H54 (cell line): ENCODE measurements around the gene RABEP1.

Experiments
- DNase-seq: peaks from one replicate; pipeline ENCODE4 v3.0.0; 2011; ENCODE audit warnings: low spot score, mixed read lengths; ENCODE audit not compliant: insufficient read length
- FAIRE-seq: peaks from 3 replicates; lab custom pipeline; 2011; peaks lifted over from hg19 to GRCh38; lab: Jason Lieb, UNC
- POLR2A ChIP-seq: IDR thresholded peaks from 2 replicates; pipeline ENCODE4 v1.6.1; 2011; ENCODE audit warnings: low read depth, mild to moderate bottlenecking, low read length

The RABEP1 gene

DNA sequence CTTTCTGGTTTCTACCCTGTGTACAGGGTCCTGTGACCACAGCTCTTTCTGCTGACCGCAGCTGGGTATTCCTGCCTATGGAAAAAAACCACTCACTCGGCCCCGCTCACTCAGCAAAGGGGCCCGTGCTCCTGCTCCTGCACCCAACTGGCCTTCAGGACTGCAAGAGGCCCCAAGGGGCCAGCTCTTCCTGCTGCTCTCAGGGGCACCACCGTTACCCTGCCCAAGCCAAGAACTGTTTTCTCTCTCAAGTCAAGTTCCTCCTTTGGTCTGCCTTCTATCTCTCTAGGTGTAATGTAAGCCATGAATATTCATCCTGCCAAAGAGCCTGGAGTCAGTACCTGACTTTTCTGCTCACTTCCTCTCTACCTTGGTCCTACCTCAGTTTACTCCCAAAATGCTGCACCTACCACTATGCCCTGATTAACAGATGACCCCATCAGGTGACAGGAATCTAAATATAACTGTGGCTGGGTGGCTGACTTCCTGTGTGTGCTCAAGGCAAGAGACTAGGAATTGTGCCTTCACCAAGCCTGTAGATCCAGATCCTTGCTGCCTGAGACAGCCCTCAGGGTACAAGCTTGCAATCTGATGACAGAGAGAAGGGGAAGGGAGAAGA is 27.1 kb upstream of the RABEP1 start:
- no peak for TF ChIP-seq POLR2A
- no peak for FAIRE-seq
- DNase-seq, result no peak

DNA sequence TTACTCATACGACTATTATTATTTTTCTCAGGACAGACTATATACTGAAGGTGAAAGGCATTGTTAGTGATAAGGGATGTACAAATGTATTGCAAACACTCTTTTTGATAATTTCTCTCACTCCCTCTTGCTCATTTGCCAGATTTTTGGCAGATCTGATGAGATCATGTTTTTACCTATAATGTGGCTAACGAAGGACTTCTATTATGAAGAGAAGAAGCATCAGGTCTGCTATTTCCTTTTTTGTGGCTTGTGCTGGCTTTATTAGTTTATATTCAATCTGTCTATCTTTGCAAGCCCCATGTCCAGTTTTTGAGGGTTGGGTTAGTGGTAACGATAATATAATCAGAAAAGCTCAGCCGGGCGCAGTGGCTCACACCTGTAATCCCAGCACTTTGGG is 25.0 kb upstream of the RABEP1 start:
- TF ChIP-seq POLR2A, result no peak
- no peak for FAIRE-seq
- DNase-seq, result no peak

- DNase-seq, result no peak
- no peak for TF ChIP-seq POLR2A
- FAIRE-seq, result no peak
Observed at GRCh38 chr17:5260542-5260941, 21.5 kb upstream of the RABEP1 start.

DNA sequence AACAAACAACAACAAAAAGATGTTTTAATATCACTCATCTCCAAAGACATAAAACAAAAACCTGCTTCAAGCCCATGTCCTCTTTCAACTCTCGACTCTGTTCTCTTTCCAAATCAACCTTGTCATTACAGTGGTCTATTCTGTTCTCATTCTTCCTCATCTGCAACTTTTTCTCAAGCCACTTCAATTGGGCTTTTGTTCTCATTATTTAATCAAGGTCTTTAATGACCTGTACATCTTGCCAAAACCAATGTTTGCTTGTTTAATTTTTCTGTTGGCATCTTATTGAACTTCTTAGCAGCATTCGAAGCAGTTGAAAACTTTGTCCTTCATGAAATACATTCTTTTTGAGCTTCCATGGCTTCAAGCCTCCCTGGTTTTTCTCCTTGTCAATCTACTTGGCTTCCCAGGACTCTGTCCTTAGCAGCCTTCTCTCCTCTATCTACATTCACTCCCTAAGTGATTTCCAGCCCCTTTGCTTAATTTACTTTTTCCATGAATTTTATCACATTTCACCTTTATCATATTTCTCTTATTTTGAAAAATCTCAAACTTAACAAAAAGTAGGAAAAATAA is 19.6 kb upstream of the RABEP1 start:
- no peak for FAIRE-seq
- DNase-seq, result no peak
- no peak for TF ChIP-seq POLR2A

DNA sequence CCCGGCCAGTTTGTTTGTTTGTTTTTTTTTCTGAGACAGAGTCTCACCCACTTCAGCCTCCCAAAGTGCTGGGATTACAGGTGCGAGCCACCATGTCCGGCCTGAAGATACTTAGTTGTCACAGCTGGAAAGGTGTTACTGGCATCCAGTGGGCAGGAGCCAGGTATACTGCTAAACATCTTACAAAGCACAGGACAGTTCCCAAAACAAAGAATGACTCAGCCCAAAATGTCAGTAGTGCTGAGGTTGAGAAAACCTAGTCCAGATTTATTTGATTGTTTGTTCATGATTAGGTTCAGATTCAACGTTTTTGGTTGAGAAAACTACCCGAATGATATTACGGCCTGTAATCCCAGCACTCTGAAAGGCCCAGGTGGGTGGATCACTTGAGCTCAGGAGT is 18.6 kb upstream of the RABEP1 start:
- TF ChIP-seq POLR2A, result no peak
- DNase-seq (no peak), FAIRE-seq (no peak)

DNA sequence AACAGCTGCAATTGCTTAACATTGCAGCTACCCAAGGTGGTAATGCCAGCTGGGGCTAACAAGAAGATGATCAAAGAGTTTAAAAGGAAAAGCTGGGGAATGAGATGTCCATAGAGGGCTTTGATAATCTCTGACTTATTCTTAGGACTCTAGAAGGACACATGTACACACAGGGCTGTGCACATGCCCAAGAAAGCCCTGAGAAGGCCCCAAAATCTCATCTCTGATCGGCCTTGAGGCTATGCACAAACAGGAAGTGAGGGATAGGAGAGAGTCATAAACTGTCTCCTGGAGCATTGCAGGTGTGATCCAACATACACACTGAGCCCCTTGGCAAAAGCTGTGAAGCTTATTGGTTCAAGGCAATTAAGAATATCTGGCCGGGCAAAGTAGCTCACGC is 17.2 kb upstream of the RABEP1 start:
- DNase-seq, result no peak
- no peak for TF ChIP-seq POLR2A
- no peak for FAIRE-seq

DNA sequence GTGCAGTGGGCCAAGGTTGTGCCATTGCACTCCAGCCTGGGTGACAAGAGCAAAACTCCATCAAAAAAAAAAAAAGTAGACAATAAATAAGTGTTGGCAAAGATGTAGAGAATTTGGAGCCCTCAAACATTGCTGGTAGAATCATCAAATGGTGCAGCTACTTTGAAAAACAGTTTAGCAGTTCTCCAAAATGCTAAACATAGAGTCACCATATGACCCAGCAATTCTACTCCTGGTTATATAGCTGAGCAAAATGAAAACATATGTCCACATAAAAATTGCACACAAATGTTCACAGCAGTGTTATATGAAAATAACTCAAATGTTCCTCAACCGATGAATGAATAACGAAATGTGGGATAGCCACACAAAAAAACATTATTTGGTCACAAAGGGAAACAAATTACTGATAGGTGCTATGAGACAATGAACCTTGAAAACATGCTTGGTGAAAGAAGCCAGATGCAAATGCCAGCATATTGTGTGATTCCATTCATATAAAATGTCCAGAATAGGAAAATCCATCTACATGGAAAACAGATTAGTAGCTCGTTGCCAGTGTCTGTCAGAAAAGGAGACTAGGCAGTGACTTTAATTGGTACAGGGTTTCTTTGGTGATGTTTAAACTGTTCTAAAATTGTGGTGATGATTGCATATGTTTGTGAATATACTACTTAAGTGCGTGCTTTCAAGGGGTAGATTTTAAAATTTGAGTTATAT is 12.7 kb upstream of the RABEP1 start:
- no peak for DNase-seq
- TF ChIP-seq POLR2A, result no peak
- FAIRE-seq, result no peak

DNA sequence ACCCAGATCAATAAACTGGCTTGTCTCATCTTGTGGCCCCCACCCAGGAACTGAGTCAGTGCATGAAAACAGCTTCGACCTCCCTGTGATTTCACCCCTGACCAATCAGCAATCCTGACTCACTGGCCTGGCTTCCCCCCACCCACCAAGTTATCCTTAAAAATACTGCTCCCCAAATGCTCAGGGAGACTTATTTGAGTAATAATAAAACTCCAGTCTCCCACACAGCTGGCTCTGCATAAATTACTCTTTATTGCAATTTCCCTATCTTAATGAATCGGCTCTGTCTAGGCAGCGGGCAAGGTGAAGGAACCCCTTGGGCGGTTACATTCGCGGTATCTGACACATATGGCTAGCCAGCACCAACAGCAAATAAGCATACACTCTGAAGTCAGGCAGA is 9.8 kb upstream of the RABEP1 start:
- FAIRE-seq, result peak; percentile 48

GRCh38 chr17:5282642-5283217 is 646 bp downstream of the RABEP1 start:
- FAIRE-seq (no peak), DNase-seq (no peak)

More for the DNA sequence above, 9.8 kb upstream of the RABEP1 start:
- TF ChIP-seq POLR2A, result no peak
- no peak for DNase-seq

GRCh38 chr17:5283571-5284315 is 1.7 kb downstream of the RABEP1 start:
- DNase-seq, result no peak
- FAIRE-seq, result no peak
- no peak for TF ChIP-seq POLR2A

More at GRCh38 chr17:5282642-5283217, 646 bp downstream of the RABEP1 start:
- no peak for TF ChIP-seq POLR2A

DNA sequence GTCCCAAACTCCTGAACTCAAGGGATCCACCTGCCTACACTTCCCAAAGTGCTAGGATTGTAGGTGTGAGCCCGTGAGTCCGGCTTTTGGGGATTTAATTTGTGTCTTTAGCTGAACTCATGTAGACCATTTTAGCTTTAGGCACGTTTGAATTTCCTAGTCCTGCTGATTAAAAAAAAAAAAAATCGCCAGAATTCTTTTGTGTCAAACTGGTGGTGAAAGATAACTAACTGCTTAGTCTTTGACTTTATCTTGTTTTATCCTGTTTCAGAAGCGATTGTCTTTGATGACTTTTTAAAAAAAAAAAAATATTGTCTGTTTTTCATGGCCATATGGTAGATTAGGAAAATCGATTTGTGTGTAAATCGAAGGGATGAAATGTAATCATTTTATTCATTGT is 2.6 kb downstream of the RABEP1 start:
- DNase-seq (no peak), FAIRE-seq (no peak)
- TF ChIP-seq POLR2A, result no peak

DNA sequence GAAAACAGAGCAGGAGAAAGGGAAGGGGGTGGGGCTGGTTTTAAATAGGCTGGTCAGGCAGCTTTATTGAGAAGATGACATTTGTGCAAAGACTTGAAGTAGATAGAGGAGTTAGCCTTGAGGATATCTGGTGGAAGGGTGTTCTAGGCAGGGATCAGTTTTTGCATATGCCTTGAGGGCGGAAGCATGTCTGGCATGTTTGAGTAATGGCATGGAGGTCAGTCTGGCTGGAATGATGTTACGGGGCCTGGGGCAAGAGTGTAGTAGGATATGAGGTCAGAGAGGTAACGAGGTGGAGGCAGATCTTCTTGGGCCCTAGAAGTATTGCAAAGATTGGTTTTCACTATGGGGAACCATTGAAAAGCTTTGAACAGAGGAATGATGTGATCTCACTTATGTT is 4.8 kb downstream of the RABEP1 start:
- no peak for TF ChIP-seq POLR2A
- no peak for FAIRE-seq
- DNase-seq, result no peak

GRCh38 chr17:5291683-5292350 is 9.7 kb downstream of the RABEP1 start:
- TF ChIP-seq POLR2A, result no peak
- FAIRE-seq, result no peak

More at GRCh38 chr17:5291683-5292350, 9.7 kb downstream of the RABEP1 start:
- no peak for DNase-seq
